HFF-Myc (cell line): ENCODE measurements around the gene PHF10.

Experiments
- DNase-seq: peaks from one replicate; pipeline ENCODE4 v3.0.0-alpha.2; 2011; ENCODE audit warnings: low read depth; ENCODE audit errors: extremely low read depth
- H3K4me3 ChIP-seq: replicated peaks from 2 replicates; pipeline ENCODE4 v1.5.1; 2011; ENCODE audit warnings: low read depth, mild to moderate bottlenecking, control low read depth, low read length
- CTCF ChIP-seq: IDR thresholded peaks from 2 replicates; pipeline ENCODE4 v1.5.1; 2012; ENCODE audit warnings: mild to moderate bottlenecking, low read depth, low read length, control low read depth; ENCODE audit errors: missing control alignments

Gene PHF10

GRCh38 chr6:169723200-169723909 lies 945 bp downstream of the PHF10 start:
- peak overlapping the region; percentile 66 for H3K4me3 ChIP-seq
- no peak for DNase-seq
- TF ChIP-seq CTCF, result no peak

- no peak for TF ChIP-seq CTCF
- peak overlapping the region; percentile 66 for H3K4me3 ChIP-seq
- no peak for DNase-seq
Observed at GRCh38 chr6:169722362-169723199, 1.7 kb downstream of the PHF10 start.

- no peak for TF ChIP-seq CTCF
- no peak for DNase-seq
- no peak overlapping the region for H3K4me3 ChIP-seq
Observed at GRCh38 chr6:169720207-169720855, 4.0 kb downstream of the PHF10 start.

- DNase-seq, result no peak
- H3K4me3 ChIP-seq, result no peak overlapping the region
Observed at GRCh38 chr6:169719117-169719516, 5.2 kb downstream of the PHF10 start.

GRCh38 chr6:169714595-169714994 lies 9.7 kb downstream of the PHF10 start:
- no peak for TF ChIP-seq CTCF
- H3K4me3 ChIP-seq, result no peak overlapping the region
- no peak for DNase-seq

More at GRCh38 chr6:169719117-169719516, 5.2 kb downstream of the PHF10 start:
- TF ChIP-seq CTCF, result no peak

- no peak for DNase-seq
- no peak for TF ChIP-seq CTCF
Observed at GRCh38 chr6:169714178-169714577, 10.1 kb downstream of the PHF10 start.

More at GRCh38 chr6:169714178-169714577, 10.1 kb downstream of the PHF10 start:
- no peak overlapping the region for H3K4me3 ChIP-seq
